Measurements from ENCODE around the gene PCSK5.

DNA sequence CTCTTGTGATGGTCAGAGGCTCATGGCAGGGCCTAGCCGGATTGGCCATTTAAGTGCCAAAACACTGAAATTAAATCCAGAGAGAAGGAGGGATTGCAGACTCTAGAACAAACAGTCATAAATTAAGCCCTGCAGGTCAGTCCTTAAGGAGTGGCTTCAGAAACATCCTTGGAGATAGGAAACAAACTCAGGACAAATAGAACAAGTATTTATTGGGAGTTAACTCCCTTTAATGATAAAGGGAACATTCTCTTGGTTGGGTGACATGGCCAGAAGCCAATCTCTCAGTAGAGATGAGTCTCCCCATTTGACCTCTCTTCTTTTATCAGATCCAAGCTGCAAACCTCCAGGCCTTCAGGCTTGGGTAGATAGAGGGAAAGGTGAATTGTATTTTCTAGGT, 17.4 kb downstream of the PCSK5 start:
- TF ChIP-seq POLR2A (IDR thresholded peaks at IDR 0.05; ENCODE audit: borderline replicate concordance, extremely low read depth, insufficient read depth, insufficient read length) (no peak), EZH2 (IDR thresholded peaks at IDR 0.05) (no peak), JUND (IDR thresholded peaks at IDR 0.05) (no peak), CEBPB (IDR thresholded peaks at IDR 0.05; ENCODE audit: low read depth) (no peak), POLR2AphosphoS5 (IDR thresholded peaks at IDR 0.05; ENCODE audit: low read depth, low read length) (no peak), CBX3 (IDR thresholded peaks at IDR 0.05; ENCODE audit: low read depth) (no peak), YY1 (IDR thresholded peaks at IDR 0.05; ENCODE audit: extremely low read depth, insufficient replicate concordance, low read depth, low read length) (no peak), TCF7L2 (IDR thresholded peaks at IDR 0.05; ENCODE audit: borderline replicate concordance, extremely low read depth, insufficient read depth, insufficient read length) (no peak), ELF1 (IDR thresholded peaks at IDR 0.05; ENCODE audit: borderline replicate concordance, low read depth) (no peak)
- TF ChIP-seq, protein P1, sequence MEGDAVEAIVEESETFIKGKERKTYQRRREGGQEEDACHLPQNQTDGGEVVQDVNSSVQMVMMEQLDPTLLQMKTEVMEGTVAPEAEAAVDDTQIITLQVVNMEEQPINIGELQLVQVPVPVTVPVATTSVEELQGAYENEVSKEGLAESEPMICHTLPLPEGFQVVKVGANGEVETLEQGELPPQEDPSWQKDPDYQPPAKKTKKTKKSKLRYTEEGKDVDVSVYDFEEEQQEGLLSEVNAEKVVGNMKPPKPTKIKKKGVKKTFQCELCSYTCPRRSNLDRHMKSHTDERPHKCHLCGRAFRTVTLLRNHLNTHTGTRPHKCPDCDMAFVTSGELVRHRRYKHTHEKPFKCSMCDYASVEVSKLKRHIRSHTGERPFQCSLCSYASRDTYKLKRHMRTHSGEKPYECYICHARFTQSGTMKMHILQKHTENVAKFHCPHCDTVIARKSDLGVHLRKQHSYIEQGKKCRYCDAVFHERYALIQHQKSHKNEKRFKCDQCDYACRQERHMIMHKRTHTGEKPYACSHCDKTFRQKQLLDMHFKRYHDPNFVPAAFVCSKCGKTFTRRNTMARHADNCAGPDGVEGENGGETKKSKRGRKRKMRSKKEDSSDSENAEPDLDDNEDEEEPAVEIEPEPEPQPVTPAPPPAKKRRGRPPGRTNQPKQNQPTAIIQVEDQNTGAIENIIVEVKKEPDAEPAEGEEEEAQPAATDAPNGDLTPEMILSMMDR (IDR thresholded peaks at IDR 0.05 in 2 of 3, conservative IDR thresholded peaks at IDR 0.05 in 1 of 3; ENCODE audit: borderline replicate concordance in 1 of 3, insufficient read depth in 1 of 3, low read depth in 2 of 3, low read length in 2 of 3): no peak
- TF ChIP-seq, protein P2, sequence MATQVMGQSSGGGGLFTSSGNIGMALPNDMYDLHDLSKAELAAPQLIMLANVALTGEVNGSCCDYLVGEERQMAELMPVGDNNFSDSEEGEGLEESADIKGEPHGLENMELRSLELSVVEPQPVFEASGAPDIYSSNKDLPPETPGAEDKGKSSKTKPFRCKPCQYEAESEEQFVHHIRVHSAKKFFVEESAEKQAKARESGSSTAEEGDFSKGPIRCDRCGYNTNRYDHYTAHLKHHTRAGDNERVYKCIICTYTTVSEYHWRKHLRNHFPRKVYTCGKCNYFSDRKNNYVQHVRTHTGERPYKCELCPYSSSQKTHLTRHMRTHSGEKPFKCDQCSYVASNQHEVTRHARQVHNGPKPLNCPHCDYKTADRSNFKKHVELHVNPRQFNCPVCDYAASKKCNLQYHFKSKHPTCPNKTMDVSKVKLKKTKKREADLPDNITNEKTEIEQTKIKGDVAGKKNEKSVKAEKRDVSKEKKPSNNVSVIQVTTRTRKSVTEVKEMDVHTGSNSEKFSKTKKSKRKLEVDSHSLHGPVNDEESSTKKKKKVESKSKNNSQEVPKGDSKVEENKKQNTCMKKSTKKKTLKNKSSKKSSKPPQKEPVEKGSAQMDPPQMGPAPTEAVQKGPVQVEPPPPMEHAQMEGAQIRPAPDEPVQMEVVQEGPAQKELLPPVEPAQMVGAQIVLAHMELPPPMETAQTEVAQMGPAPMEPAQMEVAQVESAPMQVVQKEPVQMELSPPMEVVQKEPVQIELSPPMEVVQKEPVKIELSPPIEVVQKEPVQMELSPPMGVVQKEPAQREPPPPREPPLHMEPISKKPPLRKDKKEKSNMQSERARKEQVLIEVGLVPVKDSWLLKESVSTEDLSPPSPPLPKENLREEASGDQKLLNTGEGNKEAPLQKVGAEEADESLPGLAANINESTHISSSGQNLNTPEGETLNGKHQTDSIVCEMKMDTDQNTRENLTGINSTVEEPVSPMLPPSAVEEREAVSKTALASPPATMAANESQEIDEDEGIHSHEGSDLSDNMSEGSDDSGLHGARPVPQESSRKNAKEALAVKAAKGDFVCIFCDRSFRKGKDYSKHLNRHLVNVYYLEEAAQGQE (IDR thresholded peaks at IDR 0.05; ENCODE audit: low read depth): no peak
- TF ChIP-seq, protein P3, sequence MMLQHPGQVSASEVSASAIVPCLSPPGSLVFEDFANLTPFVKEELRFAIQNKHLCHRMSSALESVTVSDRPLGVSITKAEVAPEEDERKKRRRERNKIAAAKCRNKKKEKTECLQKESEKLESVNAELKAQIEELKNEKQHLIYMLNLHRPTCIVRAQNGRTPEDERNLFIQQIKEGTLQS (IDR thresholded peaks at IDR 0.05): no peak
